Prostate gland (tissue), 2 donors: ENCODE results near the gene HNRNPL.

ENCODE experiments used
- POLR2A ChIP-seq: fragments of 450-650 bp; IDR thresholded peaks from one replicate; pipeline ENCODE4 v1.6.1; 2016; ENCODE audit warnings: antibody characterized with exemption, mild to moderate bottlenecking
- TF ChIP-seq, protein P1 (sequence below), 4 experiments: fragments of 200-600 bp in 2 of 4; fragments of 450-650 bp in 2 of 4; sonication (generic) in 2 of 4; IDR thresholded peaks; 1 replicate in 3 of 4; 2 replicates in 1 of 4; pipeline ENCODE4 v1.5.1; 2016 to 2019; ENCODE audit warnings: antibody characterized with exemption in 4 of 4, mild to moderate bottlenecking in 2 of 4, moderate library complexity in 2 of 4

DNA sequence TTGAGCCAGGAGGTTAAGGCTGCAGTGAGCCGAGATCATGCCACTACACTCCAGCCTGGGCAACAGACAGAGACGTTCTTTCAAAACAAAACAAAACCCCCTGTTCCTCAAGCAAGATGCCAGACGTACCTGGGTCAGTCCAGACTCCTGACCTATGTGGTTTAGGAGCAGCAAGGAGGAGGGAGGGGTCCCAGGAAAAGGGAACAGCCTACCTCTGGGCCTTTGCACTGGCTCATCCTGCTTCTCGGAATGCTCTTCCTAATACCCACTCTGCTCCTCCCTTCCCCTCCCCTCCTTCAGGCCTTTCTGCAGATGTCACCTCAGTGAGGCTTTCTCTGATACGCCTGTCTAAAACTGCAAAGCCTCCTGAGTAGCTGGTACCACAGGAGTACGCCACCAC, 18.8 kb upstream of the HNRNPL start:
- TF ChIP-seq, protein P1, sequence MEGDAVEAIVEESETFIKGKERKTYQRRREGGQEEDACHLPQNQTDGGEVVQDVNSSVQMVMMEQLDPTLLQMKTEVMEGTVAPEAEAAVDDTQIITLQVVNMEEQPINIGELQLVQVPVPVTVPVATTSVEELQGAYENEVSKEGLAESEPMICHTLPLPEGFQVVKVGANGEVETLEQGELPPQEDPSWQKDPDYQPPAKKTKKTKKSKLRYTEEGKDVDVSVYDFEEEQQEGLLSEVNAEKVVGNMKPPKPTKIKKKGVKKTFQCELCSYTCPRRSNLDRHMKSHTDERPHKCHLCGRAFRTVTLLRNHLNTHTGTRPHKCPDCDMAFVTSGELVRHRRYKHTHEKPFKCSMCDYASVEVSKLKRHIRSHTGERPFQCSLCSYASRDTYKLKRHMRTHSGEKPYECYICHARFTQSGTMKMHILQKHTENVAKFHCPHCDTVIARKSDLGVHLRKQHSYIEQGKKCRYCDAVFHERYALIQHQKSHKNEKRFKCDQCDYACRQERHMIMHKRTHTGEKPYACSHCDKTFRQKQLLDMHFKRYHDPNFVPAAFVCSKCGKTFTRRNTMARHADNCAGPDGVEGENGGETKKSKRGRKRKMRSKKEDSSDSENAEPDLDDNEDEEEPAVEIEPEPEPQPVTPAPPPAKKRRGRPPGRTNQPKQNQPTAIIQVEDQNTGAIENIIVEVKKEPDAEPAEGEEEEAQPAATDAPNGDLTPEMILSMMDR (IDR thresholded peaks at IDR 0.05), result no peak
- TF ChIP-seq POLR2A, result no peak
